DMS79 treated with DMSO at 0.1 percent for 48 hours (cell line): Measurements from ENCODE around the gene VSIG10L2.
"Not testable (repeated sequence)": the region's sequence is repeated elsewhere in the genome, so short reads cannot be mapped to it uniquely, and the experiment has no call there.

Experiments used
- DNase-seq: peaks from one replicate; lab custom pipeline; 2025; lab: John Stamatoyannopoulos, UW

The VSIG10L2 gene

DNA sequence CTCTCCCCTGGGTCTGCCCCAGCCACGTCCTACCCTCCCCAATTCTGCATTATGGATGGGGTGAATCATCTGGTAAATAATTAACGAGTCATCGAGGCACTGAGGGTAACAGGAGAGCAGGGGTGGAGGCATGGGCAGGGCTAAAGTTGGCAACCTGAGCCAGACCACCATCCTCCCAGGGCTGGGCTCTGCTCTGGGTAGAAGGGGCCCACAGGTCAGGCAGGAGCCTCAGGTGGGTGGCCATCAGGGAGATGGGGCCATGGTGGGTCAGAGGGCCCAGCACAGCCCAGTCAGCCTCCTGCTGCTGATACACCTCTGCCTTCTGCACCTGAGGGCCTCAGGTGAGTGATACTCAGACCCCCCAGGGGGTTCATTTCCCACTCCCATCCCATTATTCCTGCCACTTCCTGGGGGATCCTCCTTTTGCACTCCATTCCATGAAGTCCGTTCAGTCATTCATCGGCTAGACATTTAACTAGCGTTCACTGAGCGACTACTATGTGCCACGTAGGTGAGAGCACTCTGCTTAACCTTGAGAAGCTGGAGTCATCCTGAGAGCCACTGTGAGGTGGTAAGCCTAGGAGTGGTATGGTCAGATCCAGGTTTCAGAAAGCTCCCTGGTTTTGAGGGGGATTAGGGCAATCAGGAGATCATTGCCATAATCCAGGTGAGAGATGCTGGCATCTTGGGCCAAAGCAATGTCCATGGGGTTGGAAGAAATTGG, at the start of gene VSIG10L2:
VSIG10L2 (plus strand) TSS at position 248 of the 724 bp plus-strand sequence; CDS start at position 260, 12 bp downstream.
- DNase-seq = no peak

DNA sequence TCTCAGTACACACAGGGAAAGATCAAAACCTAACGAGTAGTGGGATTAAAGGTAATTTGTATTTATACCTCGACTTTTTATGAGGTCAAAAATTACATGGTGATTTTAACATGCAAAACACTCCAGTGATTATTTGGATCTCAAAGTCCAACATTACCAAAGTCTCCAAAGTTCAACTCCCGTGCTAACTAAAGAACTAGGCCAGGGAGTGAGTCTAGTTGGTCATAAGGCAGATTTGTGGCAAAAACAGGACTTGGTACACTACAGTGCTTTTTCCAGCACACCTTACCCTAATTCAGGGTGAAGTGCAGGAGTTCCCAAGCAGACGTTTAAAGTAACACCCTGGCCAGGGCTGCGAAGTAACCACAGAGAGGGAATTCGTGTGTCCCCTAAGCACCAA, 44.0 kb upstream of the VSIG10L2 start:
- no peak for DNase-seq

DNA sequence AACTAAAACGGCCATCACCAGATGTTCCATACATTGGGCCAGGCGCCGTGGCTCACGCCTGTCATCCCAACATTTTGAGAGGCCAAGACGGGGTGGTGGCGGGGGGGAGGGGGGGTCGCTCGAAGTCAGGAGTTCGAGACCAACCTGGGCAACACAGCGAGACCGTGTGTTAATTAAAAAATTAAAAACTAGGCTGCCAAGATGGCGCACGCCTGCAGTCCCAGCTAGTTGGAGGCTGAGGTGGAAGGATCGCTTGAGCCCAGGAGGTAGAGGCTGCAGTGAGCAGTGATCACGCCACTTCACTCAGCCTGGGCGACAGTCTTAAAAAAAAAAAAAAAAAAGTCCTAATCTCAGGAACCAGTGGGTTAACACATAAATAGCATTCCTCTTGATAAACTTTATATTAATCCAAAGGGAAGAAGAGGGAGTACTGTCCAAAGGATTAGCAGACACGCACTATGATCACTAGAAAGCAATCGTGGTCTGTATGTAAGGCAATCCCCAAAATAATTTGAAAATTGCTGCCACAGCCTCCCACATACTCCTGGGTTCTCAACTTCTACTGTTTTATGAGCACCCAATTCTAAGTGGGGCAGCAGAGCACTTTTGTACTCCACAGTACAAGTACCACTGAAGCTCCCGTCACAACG, 43.4 kb upstream of the VSIG10L2 start:
- no peak for DNase-seq

DNA sequence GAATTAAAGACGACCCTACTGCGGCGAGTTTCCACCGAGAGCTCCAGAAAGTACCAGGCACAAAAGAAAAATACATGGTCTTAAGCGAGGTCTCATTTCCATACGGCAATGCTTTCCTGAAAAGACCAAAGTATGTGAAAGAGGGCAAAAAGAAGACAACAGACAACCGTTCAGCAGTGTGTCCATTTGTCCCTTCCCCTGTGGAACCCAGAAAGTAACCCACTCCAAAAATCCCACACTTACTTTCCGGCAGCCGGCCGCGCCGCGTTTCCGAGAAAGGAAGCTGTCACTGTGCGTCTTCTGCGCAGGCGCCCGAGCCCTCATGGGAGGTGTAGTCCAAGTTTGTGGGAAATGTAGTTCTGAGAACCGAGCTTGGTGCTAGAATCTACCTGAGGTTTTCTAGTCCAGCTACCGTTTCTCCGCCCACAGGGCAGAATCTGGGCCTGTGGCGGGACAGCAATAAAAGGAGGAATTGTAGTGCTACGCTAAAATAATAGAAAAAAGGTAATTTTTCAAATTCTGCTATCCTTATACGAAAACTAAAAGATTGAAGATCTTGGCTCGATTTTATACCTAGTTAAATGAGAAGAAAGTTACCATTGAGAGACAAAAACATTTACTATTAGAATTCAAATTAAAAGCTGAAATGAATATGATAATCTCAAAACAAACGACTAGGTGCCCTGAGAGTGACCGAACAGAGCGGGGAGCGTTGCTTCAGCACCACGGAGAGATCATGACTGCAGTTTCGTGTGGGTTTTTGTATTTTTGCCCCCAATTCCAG, 42.7 kb upstream of the VSIG10L2 start, which contains the start of gene PUS3:
PUS3 (minus strand) TSS at position 280 of the 784 bp plus-strand sequence. CDS start 6,922 bp downstream, outside the sequence.
- peak; percentile 97 for DNase-seq

DNA sequence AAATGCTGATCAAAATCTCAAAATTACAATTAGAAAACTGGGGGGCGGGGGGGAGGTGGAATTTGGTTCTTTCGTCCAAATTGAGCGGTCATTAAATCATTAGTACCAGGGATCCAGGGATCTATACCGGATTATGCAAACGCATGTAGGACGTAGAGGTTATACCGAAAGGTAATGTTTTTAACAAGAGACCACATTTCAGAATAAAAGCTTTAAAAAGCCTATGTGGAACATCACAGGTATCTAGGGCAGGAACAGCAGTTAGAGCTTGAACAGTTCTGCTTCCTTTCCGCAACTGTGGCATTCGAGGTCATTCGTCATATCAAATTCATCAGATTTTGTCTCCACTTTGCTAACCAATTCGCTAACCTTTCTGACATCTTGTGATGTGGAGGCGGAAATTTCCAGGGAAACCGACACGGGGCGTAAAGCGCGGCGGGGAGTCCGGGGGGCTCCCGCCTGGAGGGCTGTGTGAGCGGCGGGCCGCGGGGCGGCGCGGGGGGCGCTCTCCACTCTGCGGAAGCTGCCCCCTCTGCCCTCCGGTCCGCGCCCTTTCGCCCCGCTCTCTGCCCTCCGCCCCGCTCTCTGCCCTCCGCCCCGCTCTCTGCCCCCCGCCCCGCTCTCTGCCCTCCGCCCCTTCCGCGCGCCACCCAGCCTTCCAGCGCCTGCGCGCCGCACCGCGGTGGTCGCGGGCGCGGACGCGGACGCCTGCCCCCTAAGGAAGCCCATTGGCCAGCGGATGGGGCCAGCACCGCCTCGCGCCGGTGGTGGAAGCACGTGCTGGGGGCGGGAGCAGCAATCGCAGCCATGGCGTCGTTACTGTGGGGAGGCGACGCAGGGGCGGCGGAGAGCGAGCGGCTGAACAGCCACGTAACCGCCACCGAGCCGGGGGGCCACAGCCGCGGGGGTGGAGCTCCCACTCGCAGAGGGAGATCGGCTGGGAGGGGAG, 41.9 kb upstream of the VSIG10L2 start, which contains the start of gene DDX25:
DDX25 (plus strand) TSS at position 798 of the 949 bp plus-strand sequence; CDS start at position 808, 10 bp downstream.
- DNase-seq = peak; percentile 55

DNA sequence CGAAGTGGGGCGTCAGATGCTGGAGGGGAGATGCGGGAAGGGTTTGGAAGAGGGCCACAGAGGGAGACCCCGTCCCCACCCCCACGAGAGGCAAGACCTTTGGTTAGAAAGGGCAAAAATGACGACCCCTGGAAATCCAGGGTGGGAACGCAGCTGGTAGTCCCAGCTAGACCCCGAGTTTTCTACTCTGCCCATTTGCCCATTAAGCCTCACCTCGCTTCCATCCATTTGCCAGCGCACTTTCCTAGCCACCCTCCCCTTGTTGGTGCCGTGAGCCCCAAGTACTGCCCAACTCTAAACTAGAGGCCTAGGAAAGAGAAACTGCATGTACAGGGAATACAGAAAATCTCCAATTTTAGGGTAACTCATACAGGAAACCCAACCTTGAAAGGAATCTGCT, 41.2 kb upstream of the VSIG10L2 start:
- DNase-seq = no peak

DNA sequence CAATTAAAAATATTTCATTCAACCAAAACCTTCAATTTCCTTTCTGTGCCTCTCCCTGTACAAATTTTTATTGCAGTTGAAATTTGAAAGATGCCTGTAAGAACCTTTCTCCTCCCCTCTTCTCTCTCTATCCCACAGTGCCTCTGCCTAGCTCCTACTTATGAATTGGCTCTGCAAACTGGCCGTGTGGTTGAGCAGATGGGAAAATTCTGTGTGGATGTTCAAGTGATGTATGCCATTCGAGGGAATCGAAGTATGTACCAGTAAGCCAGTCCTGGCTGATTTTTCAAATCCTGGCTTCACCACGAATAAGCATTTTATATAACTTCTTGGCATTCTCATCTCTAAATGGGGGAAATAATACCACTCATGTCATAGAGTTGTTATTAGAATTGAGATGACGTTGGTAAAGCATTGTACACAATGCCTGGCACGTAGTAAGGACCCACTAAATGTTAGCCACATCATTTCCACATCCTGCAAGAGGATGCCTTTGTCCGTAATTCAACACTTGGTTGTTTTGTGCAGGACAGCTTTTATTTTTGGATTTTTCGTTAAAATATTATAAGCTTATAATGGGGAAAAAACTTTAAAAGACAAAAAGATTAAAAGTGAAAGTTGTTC, 35.5 kb upstream of the VSIG10L2 start:
- DNase-seq = no peak

DNA sequence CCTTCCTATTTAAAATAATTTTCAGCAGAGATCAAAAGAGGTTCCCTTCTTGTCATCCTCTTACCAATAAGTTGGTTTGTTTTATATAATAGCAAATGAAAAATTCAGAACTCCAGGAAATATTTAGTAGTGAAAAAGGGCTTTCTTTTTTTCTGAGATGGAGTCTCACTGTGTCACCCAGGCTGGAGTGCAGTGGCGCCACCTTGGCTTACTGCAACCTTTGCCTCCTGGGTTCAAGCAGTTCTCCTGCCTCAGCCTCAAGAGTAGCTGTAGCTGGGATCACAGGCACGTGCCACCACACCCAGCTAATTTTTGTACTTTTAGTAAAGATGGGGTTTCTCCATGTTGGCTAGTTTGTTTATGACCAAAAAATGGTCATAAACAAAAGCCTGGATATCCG, 31.2 kb upstream of the VSIG10L2 start:
- DNase-seq = not testable (repeated sequence)

DNA sequence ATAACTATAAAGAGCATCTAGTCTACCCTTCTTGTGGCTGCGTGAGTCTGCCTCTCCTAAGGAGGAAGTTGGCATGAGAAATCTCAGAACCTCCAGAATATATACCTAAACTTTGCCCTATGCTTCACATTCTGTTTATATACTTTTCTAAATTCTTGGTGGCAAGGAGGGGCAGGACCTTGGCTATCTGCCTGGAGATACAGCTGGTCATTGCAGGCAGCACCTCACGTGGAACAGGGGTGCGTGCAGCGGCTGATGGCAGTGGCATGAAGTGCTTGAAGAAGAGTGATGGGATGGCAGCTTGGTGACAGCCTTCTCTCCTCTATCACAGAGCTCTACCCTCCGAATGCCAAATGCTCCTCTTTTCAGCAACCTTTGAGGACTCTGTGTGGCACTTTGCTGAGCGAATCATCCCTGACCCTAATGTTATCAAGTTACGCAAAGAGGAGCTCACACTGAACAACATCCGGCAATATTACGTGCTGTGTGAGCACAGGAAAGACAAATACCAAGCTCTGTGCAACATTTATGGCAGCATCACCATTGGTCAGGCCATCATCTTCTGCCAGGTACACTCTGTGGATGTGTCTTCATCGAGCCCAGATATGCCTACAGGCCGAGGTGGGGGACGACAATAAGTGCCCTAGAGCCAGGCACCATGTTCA, 29.0 kb upstream of the VSIG10L2 start:
- DNase-seq = no peak

DNA sequence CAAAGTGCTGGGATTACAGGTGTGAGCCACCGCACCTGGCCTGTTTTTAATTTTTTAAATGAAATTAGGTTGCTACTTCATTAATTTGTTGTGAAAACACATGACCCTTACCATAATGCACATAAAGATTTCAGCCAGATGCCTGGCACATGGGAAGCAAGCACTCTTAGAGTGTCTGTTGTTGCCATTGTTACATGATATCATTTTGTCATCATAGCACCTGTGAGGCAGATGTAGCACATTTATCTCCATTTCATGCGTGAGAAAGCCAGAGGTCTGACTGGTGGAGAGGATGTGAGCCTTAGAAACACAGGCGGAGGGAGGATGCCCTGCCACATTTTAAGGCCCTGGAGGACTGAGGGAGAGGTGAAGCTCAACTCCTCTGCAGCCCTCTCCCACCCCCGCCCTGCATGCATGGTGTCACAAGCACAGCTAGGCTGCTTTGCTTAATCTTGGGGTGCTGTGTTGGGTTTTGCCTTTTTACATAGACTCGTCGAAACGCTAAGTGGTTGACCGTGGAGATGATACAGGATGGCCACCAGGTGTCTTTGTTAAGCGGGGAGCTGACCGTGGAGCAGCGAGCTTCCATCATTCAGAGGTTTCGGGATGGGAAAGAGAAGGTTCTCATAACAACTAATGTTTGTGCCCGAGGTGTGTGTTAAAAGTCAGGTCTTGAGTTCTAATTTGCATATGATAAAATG, 27.6 kb upstream of the VSIG10L2 start:
- DNase-seq = no peak

DNA sequence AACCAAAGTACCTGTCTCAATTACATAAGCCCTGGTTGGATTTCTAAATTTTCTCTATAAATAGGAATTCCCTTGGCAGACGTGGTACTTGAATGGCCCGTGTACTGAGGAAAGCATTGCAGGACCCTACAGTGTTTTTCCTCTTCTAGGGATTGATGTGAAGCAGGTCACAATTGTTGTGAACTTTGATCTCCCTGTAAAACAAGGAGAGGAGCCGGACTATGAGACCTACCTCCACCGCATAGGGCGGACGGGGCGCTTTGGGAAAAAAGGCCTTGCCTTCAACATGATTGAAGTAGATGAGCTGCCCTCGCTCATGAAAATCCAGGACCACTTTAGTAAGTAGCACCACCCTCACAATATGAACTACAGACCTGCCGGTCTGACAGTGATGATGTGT, 24.8 kb upstream of the VSIG10L2 start:
- no peak for DNase-seq

DNA sequence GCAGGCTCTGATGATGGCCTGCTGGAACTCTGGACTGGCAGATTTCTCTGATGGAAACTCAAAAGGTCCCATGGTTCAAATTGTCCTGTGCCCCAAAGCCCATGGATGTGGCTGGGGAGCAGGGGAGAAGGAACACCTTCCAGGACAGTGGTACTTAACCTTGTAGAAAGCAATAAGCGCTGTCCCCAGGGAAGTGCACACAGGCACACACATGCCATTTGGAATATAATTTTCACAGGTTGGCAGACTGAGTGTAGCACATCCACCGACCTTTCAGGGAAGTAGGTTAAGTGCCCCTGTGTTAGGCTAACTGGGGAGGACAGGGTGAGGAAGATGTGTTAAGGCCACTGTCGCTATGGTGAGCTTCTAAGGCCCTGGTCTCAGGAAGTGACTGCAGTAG, 23.7 kb upstream of the VSIG10L2 start:
- DNase-seq = no peak

DNA sequence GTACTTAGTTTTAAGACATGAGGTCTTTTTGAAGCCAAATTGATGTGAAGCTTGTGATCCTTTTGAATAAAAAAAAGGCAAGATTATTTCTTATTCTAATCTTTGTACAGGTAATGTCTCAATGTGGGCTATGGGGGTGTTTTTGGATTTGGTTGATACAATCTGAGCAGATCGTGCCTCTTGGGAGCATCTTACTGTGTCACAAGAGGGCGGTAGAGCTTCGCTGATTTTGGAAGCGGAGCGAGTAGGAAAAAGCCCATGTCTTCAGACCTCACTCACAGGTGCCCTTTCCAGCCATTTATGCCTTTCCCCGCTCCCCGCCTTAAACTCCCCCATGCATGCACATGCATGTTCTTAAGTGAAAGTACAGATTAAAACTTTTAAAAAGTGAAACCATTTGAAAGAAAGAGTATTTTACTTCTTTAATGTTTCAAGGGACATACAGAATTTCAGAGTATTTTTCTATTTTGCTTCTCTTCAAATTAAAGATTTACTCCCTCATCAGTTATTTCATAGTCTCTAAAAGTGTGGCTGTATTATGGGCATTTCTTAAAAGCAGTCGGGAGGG, 22.7 kb upstream of the VSIG10L2 start:
- peak; percentile 84 for DNase-seq

DNA sequence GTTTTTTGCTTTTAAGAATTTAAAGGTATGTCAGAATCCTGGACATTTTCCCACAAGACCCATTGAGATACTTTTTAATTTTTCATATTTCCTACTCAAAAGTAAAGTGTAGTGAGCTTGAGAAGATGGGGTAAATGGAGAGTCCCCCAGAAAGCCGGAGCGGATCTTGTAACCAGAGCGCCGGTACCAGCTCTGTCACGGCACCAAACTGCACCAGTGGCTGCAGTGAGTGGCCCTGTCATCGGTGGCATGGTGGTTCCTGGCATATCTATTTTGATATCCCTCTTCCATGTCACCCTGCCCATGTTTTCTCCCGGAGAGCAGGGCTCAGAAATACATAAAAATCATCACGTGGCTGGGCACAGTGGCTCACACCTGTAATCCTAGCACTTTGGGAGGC, 22.2 kb upstream of the VSIG10L2 start:
- DNase-seq = no peak

DNA sequence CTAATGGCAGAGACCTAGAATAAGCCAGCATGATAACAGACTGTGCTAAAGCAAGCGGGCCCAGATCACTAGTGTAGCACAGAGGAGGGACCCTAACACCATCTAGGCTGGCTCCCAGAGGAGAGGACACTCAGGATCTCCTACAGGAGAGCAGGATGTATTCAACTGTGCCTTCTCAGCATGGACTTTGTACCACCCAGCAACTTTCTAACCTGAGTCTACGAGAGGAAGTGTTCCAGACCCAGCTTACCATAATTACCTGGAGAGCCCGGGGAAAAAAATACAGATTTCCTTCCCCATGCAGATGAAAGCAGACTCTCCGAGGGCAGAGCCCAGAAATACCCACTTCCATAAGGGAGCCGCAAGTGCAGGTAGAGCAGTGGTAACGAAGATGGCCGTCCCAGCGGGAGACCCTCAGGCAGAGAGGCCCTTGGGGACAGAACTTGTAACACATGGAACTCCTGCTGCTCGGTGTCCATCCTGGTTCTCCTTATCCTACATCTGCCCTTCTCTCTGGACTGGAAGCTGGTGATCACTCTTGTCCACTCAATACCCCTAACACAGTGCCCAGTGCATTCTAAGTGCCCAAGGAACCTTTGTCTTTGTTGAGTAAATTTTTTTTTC, 21.3 kb upstream of the VSIG10L2 start:
- no peak for DNase-seq

DNA sequence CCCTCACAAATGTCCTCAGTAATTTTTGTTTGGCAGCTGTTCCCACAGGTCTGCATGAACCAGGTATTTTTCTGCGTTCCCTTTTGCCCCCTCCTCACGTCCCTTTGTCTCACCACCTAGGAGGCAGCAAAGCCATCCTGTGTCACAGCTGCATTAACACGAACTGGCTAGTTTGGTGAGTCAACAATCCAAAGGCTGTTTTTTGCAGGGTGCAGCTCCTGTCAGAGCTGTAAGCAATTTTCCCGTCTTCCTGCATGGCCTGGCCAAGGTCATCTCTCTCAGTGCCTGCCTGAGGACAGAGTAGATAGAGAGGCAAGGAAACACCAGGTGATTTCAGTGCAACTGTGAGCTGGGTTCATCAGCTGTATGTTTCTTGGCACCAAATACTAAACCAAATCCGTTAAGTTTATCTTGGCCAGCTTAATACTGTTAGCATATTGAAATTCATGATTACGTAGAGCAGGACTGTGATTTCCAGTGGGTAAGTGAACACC, 20.6 kb upstream of the VSIG10L2 start:
- DNase-seq = no peak

DNA sequence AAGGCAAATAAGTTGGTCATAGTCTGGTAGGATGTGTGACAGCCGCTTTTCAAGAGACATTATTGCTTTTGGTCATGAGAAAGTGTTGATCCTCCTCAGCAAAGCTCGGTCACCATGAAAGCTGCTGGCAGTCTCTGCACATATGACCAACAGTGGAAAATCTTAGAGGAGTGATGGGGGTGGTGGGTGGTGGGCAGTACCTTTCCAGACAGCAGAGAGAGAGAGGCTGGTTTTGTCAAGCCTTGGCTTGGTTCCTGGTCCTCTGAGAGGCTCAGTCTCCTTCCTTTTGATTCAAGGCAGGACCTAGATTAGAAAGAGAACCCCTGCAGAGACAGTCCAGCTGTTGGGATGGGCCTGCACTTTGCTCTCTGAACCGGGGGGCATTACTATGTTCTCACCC, 20.0 kb upstream of the VSIG10L2 start:
- DNase-seq = no peak

DNA sequence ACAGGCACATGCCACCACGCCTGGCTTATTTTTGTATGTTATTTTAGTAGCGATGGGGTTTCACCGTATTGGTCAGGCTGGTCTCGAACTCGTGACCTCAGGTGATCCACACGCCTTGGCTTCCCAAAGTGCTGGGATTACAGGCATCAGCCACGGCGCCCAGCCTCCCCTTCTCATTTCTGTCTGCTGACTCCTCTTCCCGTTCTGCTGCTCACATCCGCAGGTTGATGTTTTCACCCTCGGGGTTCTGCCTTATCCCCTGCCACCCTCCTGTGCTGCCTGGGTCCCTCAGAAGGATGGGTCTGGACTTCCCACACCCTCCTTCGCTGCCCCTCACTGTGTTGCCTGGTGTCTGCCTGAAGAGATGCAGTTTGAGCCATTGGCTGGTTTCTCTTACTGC, 19.2 kb upstream of the VSIG10L2 start:
- no peak for DNase-seq
